ENCODE measurements around the gene GTPBP2.

DNA sequence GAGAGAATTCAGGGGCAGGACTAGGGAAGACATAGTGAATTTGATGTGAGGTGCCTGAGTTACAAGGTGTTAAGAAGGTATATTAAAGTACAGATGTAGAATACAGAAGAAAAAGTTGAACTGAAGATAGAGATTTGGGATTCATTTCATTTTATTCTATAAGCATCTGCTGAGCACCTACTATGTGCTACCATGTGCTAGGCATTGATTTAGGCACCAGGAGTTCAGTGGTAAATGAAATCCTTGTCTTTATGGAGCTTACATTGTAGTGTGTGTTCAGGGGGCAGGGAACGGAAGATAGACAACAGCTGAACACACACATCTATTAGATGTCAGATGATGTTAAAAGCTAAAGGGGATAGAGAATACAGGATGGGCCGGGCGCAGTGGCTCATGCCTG lies 18.5 kb upstream of the GTPBP2 start:
- TF ChIP-seq POLR2A (IDR thresholded peaks at IDR 0.05; ENCODE audit: low read length) (no peak), GATA1 (IDR thresholded peaks at IDR 0.05; ENCODE audit: low read depth, low read length) (no peak)

All from erythroblast (primary cell).